ENCODE measurements around the gene BAIAP3. TPM values are rescaled to one million over a fixed set of nuclear protein-coding genes. Genes with fewer than 3 reads are reported as not detected.
"Not testable (repeated sequence)": the region's sequence is repeated elsewhere in the genome, so short reads cannot be mapped to it uniquely, and the experiment has no call there.

The BAIAP3 gene
- total RNA-seq, 1 donor from 2014 or later, result 2.3 TPM

DNA sequence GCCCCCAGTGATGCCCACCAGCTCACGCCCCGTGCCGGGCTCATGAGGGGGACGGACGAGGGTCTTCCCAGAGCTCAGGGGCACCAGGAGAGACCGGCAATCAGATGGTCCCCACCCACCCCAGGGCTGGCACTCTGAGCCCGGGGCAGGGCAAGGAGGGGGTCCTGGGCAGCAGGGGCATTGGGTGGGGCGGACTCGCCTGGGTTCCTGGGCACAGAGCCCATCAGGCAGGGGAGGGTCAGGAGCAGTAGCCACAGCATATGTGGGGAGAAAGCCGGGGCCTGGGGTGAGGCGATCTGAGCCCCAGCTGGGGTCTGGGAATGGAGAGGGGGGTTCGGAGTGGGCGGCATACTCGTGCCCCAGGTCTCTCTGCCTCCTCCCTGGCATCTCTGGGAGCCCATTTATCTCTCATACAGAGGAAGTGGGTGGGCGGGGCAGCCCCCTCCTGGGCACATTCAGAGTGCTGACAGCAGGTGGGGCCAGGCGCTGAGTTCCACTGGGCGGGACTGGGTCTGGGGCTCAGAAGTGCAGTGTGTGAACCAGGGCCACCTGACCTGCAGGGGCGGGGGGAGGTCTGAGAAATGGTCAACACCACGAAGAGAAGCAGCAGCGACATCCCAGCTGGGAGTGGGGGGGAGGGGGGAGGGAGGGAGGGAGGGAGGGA is 44.5 kb upstream of the BAIAP3 start:
- Mint-ChIP-seq H3K4me1 (peaks cover 22% of the 10 kb centered on the region), H3K27me3 (ENCODE audit: low read depth) (peaks cover 55% of the 10 kb centered on the region), H3K36me3 (no peaks in the 10 kb centered on the region), H3K9me3 (no peaks in the 10 kb centered on the region), H3K27ac (no peak overlapping the region), H3K4me3 (no peak overlapping the region)
- DNase-seq (ENCODE audit: low spot score in 2 of 2, unreplicated experiment in 2 of 2), result no peak
- TF ChIP-seq, protein P1, sequence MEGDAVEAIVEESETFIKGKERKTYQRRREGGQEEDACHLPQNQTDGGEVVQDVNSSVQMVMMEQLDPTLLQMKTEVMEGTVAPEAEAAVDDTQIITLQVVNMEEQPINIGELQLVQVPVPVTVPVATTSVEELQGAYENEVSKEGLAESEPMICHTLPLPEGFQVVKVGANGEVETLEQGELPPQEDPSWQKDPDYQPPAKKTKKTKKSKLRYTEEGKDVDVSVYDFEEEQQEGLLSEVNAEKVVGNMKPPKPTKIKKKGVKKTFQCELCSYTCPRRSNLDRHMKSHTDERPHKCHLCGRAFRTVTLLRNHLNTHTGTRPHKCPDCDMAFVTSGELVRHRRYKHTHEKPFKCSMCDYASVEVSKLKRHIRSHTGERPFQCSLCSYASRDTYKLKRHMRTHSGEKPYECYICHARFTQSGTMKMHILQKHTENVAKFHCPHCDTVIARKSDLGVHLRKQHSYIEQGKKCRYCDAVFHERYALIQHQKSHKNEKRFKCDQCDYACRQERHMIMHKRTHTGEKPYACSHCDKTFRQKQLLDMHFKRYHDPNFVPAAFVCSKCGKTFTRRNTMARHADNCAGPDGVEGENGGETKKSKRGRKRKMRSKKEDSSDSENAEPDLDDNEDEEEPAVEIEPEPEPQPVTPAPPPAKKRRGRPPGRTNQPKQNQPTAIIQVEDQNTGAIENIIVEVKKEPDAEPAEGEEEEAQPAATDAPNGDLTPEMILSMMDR (IDR thresholded peaks at IDR 0.05; ENCODE audit: unreplicated experiment), result no peak

DNA sequence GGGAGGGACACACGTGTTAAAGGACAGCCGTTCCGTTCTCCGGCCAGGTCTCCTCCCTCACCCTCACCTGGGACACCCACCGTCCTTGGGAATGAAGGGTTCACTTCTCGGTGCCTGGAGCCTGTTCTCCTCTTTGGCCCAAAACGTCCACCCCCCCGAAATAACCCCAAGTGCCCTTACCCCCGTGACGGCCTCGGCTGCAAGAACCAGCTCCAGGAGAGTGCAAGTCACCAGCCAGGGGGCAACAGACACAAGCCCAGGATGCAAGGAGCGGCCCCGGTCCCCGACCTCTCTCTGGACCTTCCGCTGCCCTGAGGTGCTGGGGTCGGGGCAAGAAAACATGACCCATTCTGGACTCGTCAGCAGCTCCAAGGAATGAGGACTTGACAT is 44.0 kb upstream of the BAIAP3 start:
- DNase-seq (ENCODE audit: low spot score in 2 of 2, unreplicated experiment in 2 of 2), result no peak
- peaks cover 27% of the 10 kb centered on the region for H3K4me1 Mint-ChIP-seq
- H3K36me3 Mint-ChIP-seq, result no peaks in the 10 kb centered on the region
- TF ChIP-seq, protein P1 (IDR thresholded peaks at IDR 0.05; ENCODE audit: unreplicated experiment), result no peak
- no peaks in the 10 kb centered on the region for H3K9me3 Mint-ChIP-seq
- no peak overlapping the region for H3K27ac Mint-ChIP-seq
- no peak overlapping the region for H3K4me3 Mint-ChIP-seq
- H3K27me3 Mint-ChIP-seq (ENCODE audit: low read depth), result peaks cover 51% of the 10 kb centered on the region

DNA sequence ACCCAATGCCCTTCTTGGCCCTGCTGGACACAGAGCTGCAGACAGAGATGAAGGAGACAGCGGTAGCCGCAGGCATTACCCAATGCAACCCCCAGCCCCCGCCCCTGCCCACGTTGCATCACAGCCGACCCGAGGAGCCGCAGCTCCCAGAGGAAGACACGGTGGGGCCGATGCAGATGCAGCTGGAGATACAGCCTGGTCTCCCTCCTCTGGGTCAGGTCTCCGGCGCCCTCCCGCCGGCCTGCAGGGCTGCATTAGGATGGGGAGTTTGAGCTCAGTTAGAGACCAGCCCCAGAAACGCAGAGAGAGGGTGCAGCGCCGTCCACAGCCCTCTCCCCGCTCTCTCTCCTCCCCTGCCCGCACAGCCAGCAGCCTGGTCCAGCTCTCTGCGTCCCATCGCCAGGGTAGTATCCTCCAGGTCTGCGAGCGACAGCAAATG is 43.4 kb upstream of the BAIAP3 start:
- no peak overlapping the region for H3K4me3 Mint-ChIP-seq
- no peak for DNase-seq (ENCODE audit: low spot score in 2 of 2, unreplicated experiment in 2 of 2)
- H3K27me3 Mint-ChIP-seq (ENCODE audit: low read depth), result peaks cover 51% of the 10 kb centered on the region
- TF ChIP-seq, protein P1 (IDR thresholded peaks at IDR 0.05; ENCODE audit: unreplicated experiment), result no peak
- H3K36me3 Mint-ChIP-seq, result no peaks in the 10 kb centered on the region
- no peak overlapping the region for H3K27ac Mint-ChIP-seq
- peaks cover 28% of the 10 kb centered on the region for H3K4me1 Mint-ChIP-seq
- no peaks in the 10 kb centered on the region for H3K9me3 Mint-ChIP-seq

DNA sequence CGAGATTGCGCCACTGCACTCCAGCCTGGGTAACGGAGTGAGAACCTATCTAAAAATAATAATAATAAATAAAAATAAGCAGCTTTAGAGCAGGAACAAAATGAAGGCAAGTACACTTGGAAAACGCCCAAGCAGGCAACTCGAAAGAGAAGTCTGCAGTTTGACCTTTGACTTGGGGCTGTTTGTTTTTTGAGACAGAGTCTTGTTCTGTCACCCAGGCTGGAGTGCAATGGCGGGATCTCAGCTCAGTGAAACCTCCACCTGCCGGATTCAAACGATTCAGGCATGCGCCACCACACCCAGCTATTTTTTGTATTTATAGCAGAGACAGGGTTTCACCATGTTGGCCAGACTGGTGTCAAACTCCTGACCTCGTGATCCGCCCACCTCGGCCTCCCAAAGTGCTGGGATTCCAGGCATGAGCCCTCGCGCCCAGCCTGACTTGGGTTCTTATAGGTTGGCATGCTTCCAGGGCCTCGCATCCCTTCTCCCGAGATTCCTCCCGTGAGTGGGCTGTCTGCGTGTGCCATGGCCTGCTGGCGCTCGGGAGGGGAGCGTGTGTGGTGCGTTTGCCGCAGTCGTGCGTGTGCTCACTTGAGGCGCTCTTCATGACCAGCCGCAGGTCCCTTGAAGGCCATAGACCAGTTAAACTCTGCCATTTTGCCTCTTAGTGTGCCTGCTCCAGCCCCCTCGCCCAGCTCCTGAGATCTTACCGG is 42.4 kb upstream of the BAIAP3 start:
- TF ChIP-seq, protein P1 (IDR thresholded peaks at IDR 0.05; ENCODE audit: unreplicated experiment), result no peak
- no peak overlapping the region for H3K27ac Mint-ChIP-seq
- H3K27me3 Mint-ChIP-seq (ENCODE audit: low read depth), result peaks cover 47% of the 10 kb centered on the region
- DNase-seq (ENCODE audit: low spot score in 2 of 2, unreplicated experiment in 2 of 2), result no peak
- no peaks in the 10 kb centered on the region for H3K36me3 Mint-ChIP-seq
- H3K4me1 Mint-ChIP-seq, result peaks cover 28% of the 10 kb centered on the region
- H3K9me3 Mint-ChIP-seq, result no peaks in the 10 kb centered on the region
- H3K4me3 Mint-ChIP-seq, result no peak overlapping the region

DNA sequence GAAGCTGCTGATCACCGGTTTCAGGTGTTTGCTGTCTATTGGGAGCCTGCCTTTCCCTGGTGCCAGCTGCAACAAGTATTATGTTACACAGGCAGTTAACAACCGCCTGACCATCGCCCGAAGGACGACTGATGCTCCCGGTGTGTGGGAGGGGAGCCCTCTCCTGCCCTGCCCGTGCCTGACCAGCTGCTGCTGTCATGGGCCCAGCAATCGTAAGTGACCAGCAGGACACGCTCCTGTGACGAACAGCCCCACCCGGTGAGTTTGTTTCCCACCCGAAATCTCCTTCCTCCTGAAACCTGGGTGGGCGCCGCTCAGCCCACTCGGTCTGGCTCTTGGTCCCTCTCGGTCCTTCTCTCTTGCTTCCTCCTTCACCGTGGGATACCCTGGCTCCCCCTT is 41.9 kb upstream of the BAIAP3 start:
- Mint-ChIP-seq H3K9me3 (no peaks in the 10 kb centered on the region), H3K27ac (no peak overlapping the region), H3K4me1 (peaks cover 28% of the 10 kb centered on the region), H3K27me3 (ENCODE audit: low read depth) (peaks cover 45% of the 10 kb centered on the region), H3K36me3 (no peaks in the 10 kb centered on the region), H3K4me3 (no peak overlapping the region)
- TF ChIP-seq, protein P1 (IDR thresholded peaks at IDR 0.05; ENCODE audit: unreplicated experiment), result no peak
- no peak for DNase-seq (ENCODE audit: low spot score in 2 of 2, unreplicated experiment in 2 of 2)

DNA sequence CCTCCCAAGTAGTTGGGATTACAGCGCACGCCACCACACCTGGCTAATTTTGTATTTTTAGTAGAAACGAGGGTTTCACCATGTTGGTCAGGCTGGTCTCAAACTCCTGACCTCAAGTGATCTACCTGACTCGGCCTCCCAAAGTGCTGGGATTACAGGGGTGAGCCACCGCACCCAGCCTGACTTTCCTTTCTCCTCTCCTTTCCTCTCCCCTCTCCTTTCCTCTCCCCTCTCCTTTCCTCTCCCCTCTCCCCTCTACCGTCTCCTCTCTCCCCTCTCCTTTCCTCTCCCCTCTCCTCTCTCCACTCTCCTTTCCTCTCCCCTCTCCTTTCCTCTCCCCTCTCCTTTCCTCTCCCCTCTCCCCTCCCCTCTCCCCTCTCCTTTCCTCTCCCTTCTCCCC is 41.2 kb upstream of the BAIAP3 start:
- H3K27ac Mint-ChIP-seq, result not testable (repeated sequence)
- H3K4me1 Mint-ChIP-seq, result peaks cover 33% of the 10 kb centered on the region
- H3K27me3 Mint-ChIP-seq (ENCODE audit: low read depth), result peaks cover 47% of the 10 kb centered on the region

DNA sequence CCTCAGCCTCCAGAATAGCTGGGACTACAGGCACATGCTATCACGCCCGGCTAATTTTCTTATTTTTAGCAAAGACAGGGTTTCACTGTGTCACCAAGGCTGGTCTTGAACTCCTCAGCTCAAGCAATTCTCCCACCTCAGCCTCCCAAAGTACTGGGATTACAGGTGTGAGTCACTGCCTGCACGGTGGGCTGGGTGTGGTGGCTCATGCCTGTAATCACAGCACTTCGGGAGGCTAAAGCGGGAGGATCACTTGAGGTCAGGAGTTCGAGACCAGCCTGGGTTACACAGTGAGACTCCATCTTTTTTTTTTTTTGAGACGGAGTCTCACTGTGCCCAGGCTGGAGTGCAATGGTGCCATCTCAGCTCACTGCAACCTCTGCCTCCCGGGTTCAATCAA is 40.6 kb upstream of the BAIAP3 start:
- not testable (repeated sequence) for H3K9me3 Mint-ChIP-seq; DNase-seq (ENCODE audit: low spot score in 2 of 2, unreplicated experiment in 2 of 2); H3K27ac Mint-ChIP-seq; H3K4me3 Mint-ChIP-seq; H3K36me3 Mint-ChIP-seq
- peaks cover 31% of the 10 kb centered on the region for H3K4me1 Mint-ChIP-seq
- peaks cover 44% of the 10 kb centered on the region for H3K27me3 Mint-ChIP-seq (ENCODE audit: low read depth)

More for the DNA sequence above, 41.2 kb upstream of the BAIAP3 start:
- not testable (repeated sequence) for H3K4me3 Mint-ChIP-seq; DNase-seq (ENCODE audit: low spot score in 2 of 2, unreplicated experiment in 2 of 2); H3K9me3 Mint-ChIP-seq; H3K36me3 Mint-ChIP-seq

Measured in mesothelial cell of epicardium (in vitro differentiated cells).